Liver (tissue), 9 donors: ENCODE data around the gene FAM13B. TPM values are rescaled to one million over a fixed set of nuclear protein-coding genes. Genes with fewer than 3 reads are reported as not detected.

Experiments
- DNase-seq: peaks from one replicate; pipeline ENCODE4 v3.0.0-alpha.2; 2017; ENCODE audit warnings: low spot score
- H3K27ac ChIP-seq, 2 donors: one replicate each; pipeline ENCODE4 v1.7.0; 2013; ENCODE audit warnings: inconsistent platforms in 2 of 2, low read length in 2 of 2, control low read depth in 1 of 2, low read depth in 1 of 2, mild to moderate bottlenecking in 1 of 2
- H3K27me3 ChIP-seq, 4 donors: one replicate each; pipeline versions ENCODE4 v1.6.1 to v1.7.0; 2013; ENCODE audit warnings: low read length in 3 of 4, inconsistent platforms in 1 of 4, mild to moderate bottlenecking in 1 of 4, moderate library complexity in 1 of 4; ENCODE audit not compliant: control insufficient read depth in 4 of 4, insufficient read depth in 4 of 4
- H3K36me3 ChIP-seq, 4 donors: one replicate each; pipeline versions ENCODE4 v1.6.1 to v1.7.0; 2013; ENCODE audit warnings: low read length in 3 of 4, mild to moderate bottlenecking in 3 of 4, low read depth in 1 of 4, moderate library complexity in 1 of 4; ENCODE audit not compliant: control insufficient read depth in 4 of 4, insufficient read depth in 3 of 4
- H3K4me1 ChIP-seq, 4 donors: one replicate each; pipeline versions ENCODE4 v1.6.1 to v1.7.0; 2013; ENCODE audit warnings: low read length in 3 of 4, mild to moderate bottlenecking in 3 of 4, moderate library complexity in 1 of 4; ENCODE audit not compliant: control insufficient read depth in 4 of 4, insufficient read depth in 4 of 4
- H3K4me3 ChIP-seq, 3 donors: one replicate each; pipeline versions ENCODE4 v1.6.1 to v1.7.0; 2013; ENCODE audit warnings: low read length in 3 of 3, control low read depth in 1 of 3, low read depth in 1 of 3, mild to moderate bottlenecking in 1 of 3
- H3K9ac ChIP-seq, 2 donors: one replicate each; pipeline ENCODE4 v1.7.0; 2013; ENCODE audit warnings: low read length in 2 of 2, mild to moderate bottlenecking in 2 of 2, moderate library complexity in 2 of 2, control low read depth in 1 of 2, low read depth in 1 of 2
- H3K9me3 ChIP-seq, 4 donors: one replicate each; pipeline versions ENCODE4 v1.6.1 to v1.7.0; 2013; ENCODE audit warnings: low read length in 3 of 4; ENCODE audit not compliant: control insufficient read depth in 4 of 4
- EGR1 ChIP-seq, 2 donors: IDR thresholded peaks; 2 replicates each; pipeline ENCODE4 v1.6.1; 2016 to 2018; ENCODE audit warnings: antibody characterized with exemption in 2 of 2, low read depth in 2 of 2
- FOXA1 ChIP-seq: IDR thresholded peaks from 2 replicates; pipeline ENCODE4 v1.6.1; 2016; ENCODE audit warnings: antibody characterized with exemption
- FOXA2 ChIP-seq: IDR thresholded peaks from 2 replicates; pipeline ENCODE4 v1.6.1; 2016; ENCODE audit warnings: antibody characterized with exemption
- GABPA ChIP-seq, 2 donors: IDR thresholded peaks in 1 of 2; conservative IDR thresholded peaks in 1 of 2; 2 replicates each; pipeline ENCODE4 v1.6.1; 2016; ENCODE audit warnings: antibody characterized with exemption in 2 of 2, mild to moderate bottlenecking in 1 of 2, moderate library complexity in 1 of 2
- HNF4A ChIP-seq, 2 donors: conservative IDR thresholded peaks; 2 replicates each; pipeline ENCODE4 v1.6.1; 2016; ENCODE audit warnings: antibody characterized with exemption in 2 of 2, mild to moderate bottlenecking in 2 of 2
- HNF4G ChIP-seq: IDR thresholded peaks from 2 replicates; pipeline ENCODE4 v1.6.1; 2016; ENCODE audit warnings: antibody characterized with exemption
- JUND ChIP-seq, 2 donors: IDR thresholded peaks; 2 replicates each; pipeline ENCODE4 v1.6.1; 2016; ENCODE audit warnings: antibody characterized with exemption in 2 of 2
- NR2F2 ChIP-seq: IDR thresholded peaks from 2 replicates; pipeline ENCODE4 v1.6.1; 2016; ENCODE audit warnings: antibody characterized with exemption
- RAD21 ChIP-seq, 2 donors: IDR thresholded peaks; 2 replicates each; pipeline ENCODE4 v1.6.1; 2016; ENCODE audit warnings: antibody characterized with exemption in 2 of 2, mild to moderate bottlenecking in 2 of 2
- RXRA ChIP-seq, 2 donors: IDR thresholded peaks; 2 replicates each; pipeline ENCODE4 v1.6.1; 2017 to 2018; ENCODE audit warnings: antibody characterized with exemption in 2 of 2, mild to moderate bottlenecking in 1 of 2
- SP1 ChIP-seq: IDR thresholded peaks from 2 replicates; pipeline ENCODE4 v1.6.1; 2018; ENCODE audit warnings: antibody characterized with exemption, mild to moderate bottlenecking
- TAF1 ChIP-seq: conservative IDR thresholded peaks from 2 replicates; pipeline ENCODE4 v1.6.1; 2016; ENCODE audit warnings: antibody characterized with exemption, mild to moderate bottlenecking
- YY1 ChIP-seq: IDR thresholded peaks from 2 replicates; pipeline ENCODE4 v1.6.1; 2016; ENCODE audit warnings: antibody characterized with exemption, mild to moderate bottlenecking
- WGBS: extraction: QIAGEN DNeasy Blood & Tissue Kit; methylation state at CpG from one replicate; pipeline ENCODE4 v1.1.7; 2013; 5-methylcytosine and 5-hydroxymethylcytosine counted together
- polyA plus RNA-seq, 2 donors: library from polyadenylated mRNA; stranded (reverse) in 1 of 2; unstranded in 1 of 2; fragments of 200-250 nt in 1 of 2; fragments of >200 nt in 1 of 2; fragmentation: Nextera tagmentation in 1 of 2; extraction: Ambion mirVana in 1 of 2; gene quantifications; one replicate each; pipeline versions ENCODE4 v1.2.1 to v1.2.3, GENCODE V29; 2013 to 2015
- total RNA-seq, 2 donors: library from RNA; depleted of rRNA; stranded (reverse); fragments of >200 nt; gene quantifications; one replicate each; pipeline ENCODE4 v1.2.3, GENCODE V29; 2014
- TF ChIP-seq, protein P1 (sequence below): IDR thresholded peaks from 2 replicates; pipeline ENCODE4 v1.6.1; 2016; ENCODE audit warnings: antibody characterized with exemption
- TF ChIP-seq, protein P2 (sequence below): IDR thresholded peaks from 2 replicates; pipeline ENCODE4 v1.6.1; 2016; ENCODE audit warnings: antibody characterized with exemption, mild to moderate bottlenecking
- TF ChIP-seq, protein P3 (sequence below): IDR thresholded peaks from 2 replicates; pipeline ENCODE4 v1.6.1; 2016; ENCODE audit warnings: antibody characterized with exemption
- TF ChIP-seq, protein P4 (sequence below): fragments of 150-350 bp; IDR thresholded peaks from 2 replicates; pipeline ENCODE4 v1.5.1; 2017; ENCODE audit warnings: improper control_type of control experiment, low read depth, low read length; ENCODE audit not compliant: missing input control
- TF ChIP-seq, protein P5 (sequence below): IDR thresholded peaks from 2 replicates; pipeline ENCODE4 v1.6.1; 2016; ENCODE audit warnings: antibody characterized with exemption
- donor health status: healthy.
- donor health status: healthy.
- donor health status: healthy.
- donor health status: healthy.
- donor health status: healthy.

The FAM13B gene
- total and polyA plus RNA-seq, 4 donors = 4.3 to 19.0 (median 10.8) TPM

DNA sequence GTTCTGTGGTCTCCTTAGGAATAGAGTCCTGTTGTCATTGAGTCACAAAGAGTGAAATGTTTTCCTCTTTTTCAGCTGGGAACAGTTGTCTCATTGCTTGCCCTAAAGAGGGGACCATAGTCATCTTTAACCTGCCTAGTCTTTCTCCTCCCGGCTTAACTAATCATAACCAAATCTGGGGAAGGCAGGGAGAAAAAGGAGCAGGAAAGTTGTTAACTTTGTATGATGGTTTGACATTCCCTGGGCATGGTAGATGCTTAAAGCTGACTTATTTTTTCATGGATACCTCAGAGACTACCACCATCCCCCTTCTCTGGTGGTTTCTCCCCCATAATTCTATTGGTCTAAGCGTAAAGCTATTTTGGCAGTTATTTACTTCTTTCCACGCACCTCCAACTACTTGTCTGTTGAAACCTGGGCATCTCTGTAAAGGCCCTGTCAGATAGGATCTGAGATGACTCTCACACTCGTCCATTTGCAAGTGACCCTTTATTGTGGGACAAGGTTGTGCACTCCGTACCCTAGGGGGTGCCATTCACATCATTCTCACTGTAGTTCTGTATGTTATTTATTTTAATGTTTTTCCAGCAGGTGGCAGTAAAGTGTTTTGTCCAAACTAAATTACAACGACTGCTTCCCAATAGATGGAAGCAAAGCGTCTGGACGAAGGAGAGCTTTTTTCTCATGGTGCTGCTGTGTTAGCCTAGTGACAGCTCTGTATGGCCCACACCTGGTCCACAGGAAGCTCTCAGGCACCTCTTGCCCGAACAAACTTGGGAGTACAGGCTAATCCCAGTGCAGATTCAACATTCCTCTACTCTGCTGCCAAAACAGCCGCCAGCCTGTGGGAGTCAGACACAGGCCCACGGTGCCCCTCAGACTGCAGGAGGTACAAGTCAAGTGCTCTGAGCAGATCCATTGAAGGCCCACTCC, 3.0 kb upstream of the FAM13B start:
- peaks cover 4 to 18% (median 12%) of the 10 kb centered on the region in 4 donors for H3K4me1 ChIP-seq
- no peak overlapping the region for H3K9ac ChIP-seq
- peak; percentile 50 for DNase-seq
- H3K27me3 ChIP-seq = no peaks in the 10 kb centered on the region
- 36% methylated on average over 11 of the region's 11 CpGs for WGBS
- H3K36me3 ChIP-seq = no peaks in the 10 kb centered on the region
- no peaks in the 10 kb centered on the region for H3K9me3 ChIP-seq
- H3K27ac ChIP-seq = no peak overlapping the region
- TF ChIP-seq, protein P1, sequence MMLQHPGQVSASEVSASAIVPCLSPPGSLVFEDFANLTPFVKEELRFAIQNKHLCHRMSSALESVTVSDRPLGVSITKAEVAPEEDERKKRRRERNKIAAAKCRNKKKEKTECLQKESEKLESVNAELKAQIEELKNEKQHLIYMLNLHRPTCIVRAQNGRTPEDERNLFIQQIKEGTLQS = no peak
- no peak for TF ChIP-seq JUND (IDR thresholded peaks at IDR 0.05)
- no peak for TF ChIP-seq GABPA (IDR thresholded peaks at IDR 0.05 in 1 of 2, conservative IDR thresholded peaks at IDR 0.05 in 1 of 2)
- TF ChIP-seq, protein P2, sequence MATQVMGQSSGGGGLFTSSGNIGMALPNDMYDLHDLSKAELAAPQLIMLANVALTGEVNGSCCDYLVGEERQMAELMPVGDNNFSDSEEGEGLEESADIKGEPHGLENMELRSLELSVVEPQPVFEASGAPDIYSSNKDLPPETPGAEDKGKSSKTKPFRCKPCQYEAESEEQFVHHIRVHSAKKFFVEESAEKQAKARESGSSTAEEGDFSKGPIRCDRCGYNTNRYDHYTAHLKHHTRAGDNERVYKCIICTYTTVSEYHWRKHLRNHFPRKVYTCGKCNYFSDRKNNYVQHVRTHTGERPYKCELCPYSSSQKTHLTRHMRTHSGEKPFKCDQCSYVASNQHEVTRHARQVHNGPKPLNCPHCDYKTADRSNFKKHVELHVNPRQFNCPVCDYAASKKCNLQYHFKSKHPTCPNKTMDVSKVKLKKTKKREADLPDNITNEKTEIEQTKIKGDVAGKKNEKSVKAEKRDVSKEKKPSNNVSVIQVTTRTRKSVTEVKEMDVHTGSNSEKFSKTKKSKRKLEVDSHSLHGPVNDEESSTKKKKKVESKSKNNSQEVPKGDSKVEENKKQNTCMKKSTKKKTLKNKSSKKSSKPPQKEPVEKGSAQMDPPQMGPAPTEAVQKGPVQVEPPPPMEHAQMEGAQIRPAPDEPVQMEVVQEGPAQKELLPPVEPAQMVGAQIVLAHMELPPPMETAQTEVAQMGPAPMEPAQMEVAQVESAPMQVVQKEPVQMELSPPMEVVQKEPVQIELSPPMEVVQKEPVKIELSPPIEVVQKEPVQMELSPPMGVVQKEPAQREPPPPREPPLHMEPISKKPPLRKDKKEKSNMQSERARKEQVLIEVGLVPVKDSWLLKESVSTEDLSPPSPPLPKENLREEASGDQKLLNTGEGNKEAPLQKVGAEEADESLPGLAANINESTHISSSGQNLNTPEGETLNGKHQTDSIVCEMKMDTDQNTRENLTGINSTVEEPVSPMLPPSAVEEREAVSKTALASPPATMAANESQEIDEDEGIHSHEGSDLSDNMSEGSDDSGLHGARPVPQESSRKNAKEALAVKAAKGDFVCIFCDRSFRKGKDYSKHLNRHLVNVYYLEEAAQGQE = no peak
- peak; percentile 19 for TF ChIP-seq NR2F2
- TF ChIP-seq, protein P3, sequence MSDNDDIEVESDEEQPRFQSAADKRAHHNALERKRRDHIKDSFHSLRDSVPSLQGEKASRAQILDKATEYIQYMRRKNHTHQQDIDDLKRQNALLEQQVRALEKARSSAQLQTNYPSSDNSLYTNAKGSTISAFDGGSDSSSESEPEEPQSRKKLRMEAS = no peak
- TF ChIP-seq, protein P4, sequence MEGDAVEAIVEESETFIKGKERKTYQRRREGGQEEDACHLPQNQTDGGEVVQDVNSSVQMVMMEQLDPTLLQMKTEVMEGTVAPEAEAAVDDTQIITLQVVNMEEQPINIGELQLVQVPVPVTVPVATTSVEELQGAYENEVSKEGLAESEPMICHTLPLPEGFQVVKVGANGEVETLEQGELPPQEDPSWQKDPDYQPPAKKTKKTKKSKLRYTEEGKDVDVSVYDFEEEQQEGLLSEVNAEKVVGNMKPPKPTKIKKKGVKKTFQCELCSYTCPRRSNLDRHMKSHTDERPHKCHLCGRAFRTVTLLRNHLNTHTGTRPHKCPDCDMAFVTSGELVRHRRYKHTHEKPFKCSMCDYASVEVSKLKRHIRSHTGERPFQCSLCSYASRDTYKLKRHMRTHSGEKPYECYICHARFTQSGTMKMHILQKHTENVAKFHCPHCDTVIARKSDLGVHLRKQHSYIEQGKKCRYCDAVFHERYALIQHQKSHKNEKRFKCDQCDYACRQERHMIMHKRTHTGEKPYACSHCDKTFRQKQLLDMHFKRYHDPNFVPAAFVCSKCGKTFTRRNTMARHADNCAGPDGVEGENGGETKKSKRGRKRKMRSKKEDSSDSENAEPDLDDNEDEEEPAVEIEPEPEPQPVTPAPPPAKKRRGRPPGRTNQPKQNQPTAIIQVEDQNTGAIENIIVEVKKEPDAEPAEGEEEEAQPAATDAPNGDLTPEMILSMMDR = peak; percentile 87
- peak; percentile 87 to 95 for TF ChIP-seq RAD21 (IDR thresholded peaks at IDR 0.05)
- no peak for TF ChIP-seq FOXA1
- TF ChIP-seq HNF4A (conservative IDR thresholded peaks at IDR 0.05) = peak; percentile 28 to 79
- peak in 1 of 2 donors; percentile 70 for TF ChIP-seq RXRA (IDR thresholded peaks at IDR 0.05)
- peak; percentile 52 for TF ChIP-seq HNF4G
- no peak for TF ChIP-seq TAF1
- TF ChIP-seq FOXA2 = peak; percentile 10
- TF ChIP-seq SP1 = peak; percentile 49
- TF ChIP-seq, protein P5, sequence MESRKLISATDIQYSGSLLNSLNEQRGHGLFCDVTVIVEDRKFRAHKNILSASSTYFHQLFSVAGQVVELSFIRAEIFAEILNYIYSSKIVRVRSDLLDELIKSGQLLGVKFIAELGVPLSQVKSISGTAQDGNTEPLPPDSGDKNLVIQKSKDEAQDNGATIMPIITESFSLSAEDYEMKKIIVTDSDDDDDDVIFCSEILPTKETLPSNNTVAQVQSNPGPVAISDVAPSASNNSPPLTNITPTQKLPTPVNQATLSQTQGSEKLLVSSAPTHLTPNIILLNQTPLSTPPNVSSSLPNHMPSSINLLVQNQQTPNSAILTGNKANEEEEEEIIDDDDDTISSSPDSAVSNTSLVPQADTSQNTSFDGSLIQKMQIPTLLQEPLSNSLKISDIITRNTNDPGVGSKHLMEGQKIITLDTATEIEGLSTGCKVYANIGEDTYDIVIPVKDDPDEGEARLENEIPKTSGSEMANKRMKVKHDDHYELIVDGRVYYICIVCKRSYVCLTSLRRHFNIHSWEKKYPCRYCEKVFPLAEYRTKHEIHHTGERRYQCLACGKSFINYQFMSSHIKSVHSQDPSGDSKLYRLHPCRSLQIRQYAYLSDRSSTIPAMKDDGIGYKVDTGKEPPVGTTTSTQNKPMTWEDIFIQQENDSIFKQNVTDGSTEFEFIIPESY = no peak
- TF ChIP-seq EGR1 (IDR thresholded peaks at IDR 0.05; ENCODE audit: low read depth in 2 of 2) = no peak
- peak; percentile 76 for TF ChIP-seq YY1
- H3K4me3 ChIP-seq = no peak overlapping the region
